ENCODE measurements around the gene SLC37A4. TPM values are rescaled to one million over a fixed set of nuclear protein-coding genes. Genes with fewer than 3 reads are reported as not detected.
"Not testable (repeated sequence)": the region's sequence is repeated elsewhere in the genome, so short reads cannot be mapped to it uniquely, and the experiment has no call there.

SLC37A4 gene
- total RNA-seq, 1 experiment from 2014 or later = 10.0 TPM

GRCh38 chr11:119019996-119020395 is 10.7 kb downstream of the SLC37A4 start:
- no peaks in the 10 kb centered on the region for H3K9me3 Mint-ChIP-seq (ENCODE audit: unreplicated experiment)
- peak overlapping the region; percentile 94 for H3K4me3 Mint-ChIP-seq (ENCODE audit: unreplicated experiment)
- TF ChIP-seq CTCF (IDR thresholded peaks at IDR 0.05; ENCODE audit: unreplicated experiment) = no peak
- ChIA-PET POLR2A (interaction anchor here (0.6 to 15.1 kb wide), 13 partner anchors 9 to 145 kb away, joined by 3 to 286 read pairs (median 8); partner anchors contain the start of genes CENATAC, DPAGT1, HMBS and HYOU1), CTCF (interaction anchor here (0.6 to 2.3 kb wide), 3 partner anchors 12 to 764 kb away, joined by 4 to 7 read pairs (median 4); no protein-coding TSS in a partner anchor)
- H3K36me3 Mint-ChIP-seq (ENCODE audit: insufficient read depth, unreplicated experiment) = peaks cover 78% of the 10 kb centered on the region
- DNase-seq (ENCODE audit: unreplicated experiment) = no peak
- no TSS peak for BruUV-seq (replicated peaks)
- peak overlapping the region; percentile 98 for H3K27ac Mint-ChIP-seq (ENCODE audit: low read depth, unreplicated experiment)
- intact Hi-C loops (cut with micrococcal nuclease) = loop anchor here (2.0 to 5.0 kb wide), 3 partner anchors 81 to 177 kb away; partner anchors contain the start of gene DPAGT1
- peaks cover 22% of the 10 kb centered on the region for H3K4me1 Mint-ChIP-seq (ENCODE audit: insufficient read depth, unreplicated experiment)
- no peaks in the 10 kb centered on the region for H3K27me3 Mint-ChIP-seq (ENCODE audit: insufficient read depth, unreplicated experiment)

- H3K4me1 Mint-ChIP-seq (ENCODE audit: insufficient read depth, unreplicated experiment) = peaks cover 22% of the 10 kb centered on the region
- ChIA-PET POLR2A (interaction anchor here (0.6 to 15.1 kb wide), 26 partner anchors 10 to 616 kb away, joined by 3 to 286 read pairs (median 4); partner anchors contain the start of genes C2CD2L, CENATAC, DPAGT1 and HMBS), CTCF (interaction anchor here (0.5 to 1.7 kb wide), 6 partner anchors 12 to 320 kb away, joined by 3 to 5 read pairs (median 4); no protein-coding TSS in a partner anchor)
- BruUV-seq (replicated peaks) = no TSS peak
- no peaks in the 10 kb centered on the region for H3K9me3 Mint-ChIP-seq (ENCODE audit: unreplicated experiment)
- peak; percentile 97 for DNase-seq (ENCODE audit: unreplicated experiment)
- TF ChIP-seq CTCF (IDR thresholded peaks at IDR 0.05; ENCODE audit: unreplicated experiment) = no peak
- H3K27ac Mint-ChIP-seq (ENCODE audit: low read depth, unreplicated experiment) = peak within 1 kb of the TSS; percentile 98
- peak within 1 kb of the TSS; percentile 94 for H3K4me3 Mint-ChIP-seq (ENCODE audit: unreplicated experiment)
- H3K36me3 Mint-ChIP-seq (ENCODE audit: insufficient read depth, unreplicated experiment) = peaks cover 86% of the 10 kb centered on the region
- intact Hi-C loops (cut with micrococcal nuclease) = loop anchor here (2.0 to 5.0 kb wide), 3 partner anchors 82 to 179 kb away; partner anchors contain the start of gene DPAGT1
- H3K27me3 Mint-ChIP-seq (ENCODE audit: insufficient read depth, unreplicated experiment) = no peaks in the 10 kb centered on the region
Measured at GRCh38 chr11:119018074-119018938, 12.4 kb downstream of the SLC37A4 start, which contains the start of the genes RPS25 and TRAPPC4. RPS25 (minus strand) TSS chr11:119018343; CDS start chr11:119018284, 59 bp downstream. TRAPPC4 (plus strand) TSS chr11:119018766; CDS start chr11:119018796, 30 bp downstream.

- not testable (repeated sequence) for DNase-seq (ENCODE audit: unreplicated experiment); BruUV-seq (replicated peaks); H3K27me3 Mint-ChIP-seq (ENCODE audit: insufficient read depth, unreplicated experiment); H3K9me3 Mint-ChIP-seq (ENCODE audit: unreplicated experiment)
- Mint-ChIP-seq H3K4me3 (ENCODE audit: unreplicated experiment) (peak overlapping the region; percentile 94), H3K4me1 (ENCODE audit: insufficient read depth, unreplicated experiment) (peaks cover 22% of the 10 kb centered on the region), H3K27ac (ENCODE audit: low read depth, unreplicated experiment) (peak overlapping the region; percentile 98), H3K36me3 (ENCODE audit: insufficient read depth, unreplicated experiment) (peaks cover 86% of the 10 kb centered on the region)
- POLR2A ChIA-PET = interaction anchor here (0.7 to 15.1 kb wide), 7 partner anchors 11 to 383 kb away, joined by 3 to 286 read pairs (median 22); partner anchors contain the start of genes CENATAC, DPAGT1, HYOU1 and SLC37A4
- CTCF ChIA-PET = interaction anchor here (1.1 to 1.2 kb wide), 2 partner anchors 15 to 105 kb away, joined by 3 read pairs; no protein-coding TSS in a partner anchor
- intact Hi-C loops (cut with micrococcal nuclease) = loop anchor here (5.0 kb wide), 2 partner anchors 105 to 180 kb away; no protein-coding TSS in a partner anchor
Measured at GRCh38 chr11:119017377-119017776, 13.3 kb downstream of the SLC37A4 start.

GRCh38 chr11:119016216-119017009 is 14.3 kb downstream of the SLC37A4 start:
- CTCF ChIA-PET = interaction anchor here (0.5 to 1.7 kb wide), 11 partner anchors 14 to 743 kb away, joined by 3 to 10 read pairs (median 3); partner anchors contain the start of gene HYOU1

More at GRCh38 chr11:119016216-119017009, 14.3 kb downstream of the SLC37A4 start:
- Mint-ChIP-seq H3K27me3 (ENCODE audit: insufficient read depth, unreplicated experiment) (no peaks in the 10 kb centered on the region), H3K27ac (ENCODE audit: low read depth, unreplicated experiment) (peak overlapping the region; percentile 98), H3K9me3 (ENCODE audit: unreplicated experiment) (no peaks in the 10 kb centered on the region), H3K4me1 (ENCODE audit: insufficient read depth, unreplicated experiment) (peaks cover 22% of the 10 kb centered on the region), H3K36me3 (ENCODE audit: insufficient read depth, unreplicated experiment) (peaks cover 83% of the 10 kb centered on the region), H3K4me3 (ENCODE audit: unreplicated experiment) (peak overlapping the region; percentile 94)
- no TSS peak for BruUV-seq (replicated peaks)
- DNase-seq (ENCODE audit: unreplicated experiment) = no peak
- TF ChIP-seq CTCF (IDR thresholded peaks at IDR 0.05; ENCODE audit: unreplicated experiment) = no peak
- intact Hi-C loops (cut with micrococcal nuclease) = loop anchor here (5.0 kb wide), 2 partner anchors 104 to 181 kb away; no protein-coding TSS in a partner anchor
- POLR2A ChIA-PET = interaction anchor here (0.5 to 15.1 kb wide), 14 partner anchors 7 to 394 kb away, joined by 3 to 286 read pairs (median 4); partner anchors contain the start of genes CENATAC, DPAGT1, SLC37A4 and VPS11
